Measurements from ENCODE around the gene TMPRSS7.

DNA sequence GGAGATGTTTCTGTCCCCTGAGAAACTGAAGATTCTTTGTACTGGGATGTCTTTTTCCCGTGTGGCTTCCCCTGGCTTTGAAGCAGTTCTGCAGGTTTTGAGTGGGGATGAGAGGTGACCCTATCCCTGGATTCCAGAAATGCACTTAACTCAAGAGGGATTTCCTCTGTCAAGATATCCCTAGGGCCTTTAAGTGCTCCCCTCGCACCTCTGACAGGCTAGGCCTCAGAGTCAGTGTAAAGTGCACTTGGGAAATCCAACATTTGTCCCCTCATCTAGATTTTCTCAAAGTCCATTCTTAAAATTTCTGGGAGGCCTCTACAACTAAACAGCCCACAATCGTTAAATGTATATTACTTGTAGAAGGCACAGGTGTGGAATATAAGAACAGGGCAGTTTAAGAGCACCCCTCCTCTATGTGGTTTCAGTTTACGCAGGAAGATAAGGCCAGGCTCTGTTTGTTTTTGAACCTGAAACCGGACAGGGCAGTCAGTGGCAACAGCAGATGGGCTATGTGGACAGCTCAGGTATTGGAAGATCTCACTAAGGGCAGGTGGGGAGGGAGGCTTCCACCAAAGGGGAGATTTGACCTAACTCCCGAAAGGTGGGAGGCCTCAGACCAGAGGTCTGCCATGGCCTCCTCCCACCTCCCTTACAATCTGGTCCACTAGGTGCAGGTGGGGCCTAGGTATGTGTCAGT is 56.5 kb downstream of the TMPRSS7 start:
- TF ChIP-seq, protein P1, sequence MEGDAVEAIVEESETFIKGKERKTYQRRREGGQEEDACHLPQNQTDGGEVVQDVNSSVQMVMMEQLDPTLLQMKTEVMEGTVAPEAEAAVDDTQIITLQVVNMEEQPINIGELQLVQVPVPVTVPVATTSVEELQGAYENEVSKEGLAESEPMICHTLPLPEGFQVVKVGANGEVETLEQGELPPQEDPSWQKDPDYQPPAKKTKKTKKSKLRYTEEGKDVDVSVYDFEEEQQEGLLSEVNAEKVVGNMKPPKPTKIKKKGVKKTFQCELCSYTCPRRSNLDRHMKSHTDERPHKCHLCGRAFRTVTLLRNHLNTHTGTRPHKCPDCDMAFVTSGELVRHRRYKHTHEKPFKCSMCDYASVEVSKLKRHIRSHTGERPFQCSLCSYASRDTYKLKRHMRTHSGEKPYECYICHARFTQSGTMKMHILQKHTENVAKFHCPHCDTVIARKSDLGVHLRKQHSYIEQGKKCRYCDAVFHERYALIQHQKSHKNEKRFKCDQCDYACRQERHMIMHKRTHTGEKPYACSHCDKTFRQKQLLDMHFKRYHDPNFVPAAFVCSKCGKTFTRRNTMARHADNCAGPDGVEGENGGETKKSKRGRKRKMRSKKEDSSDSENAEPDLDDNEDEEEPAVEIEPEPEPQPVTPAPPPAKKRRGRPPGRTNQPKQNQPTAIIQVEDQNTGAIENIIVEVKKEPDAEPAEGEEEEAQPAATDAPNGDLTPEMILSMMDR (IDR thresholded peaks at IDR 0.05): no peak
- TF ChIP-seq POLR2A (IDR thresholded peaks at IDR 0.05): no peak

Data from Peyer's patch (tissue), 4 donors.